Kidney epithelial cell (primary cell): ENCODE data around the gene CAPN11. TPM values are rescaled to one million over a fixed set of nuclear protein-coding genes. Genes with fewer than 3 reads are reported as not detected.

ENCODE experiments used
- DNase-seq: peaks from one replicate; pipeline ENCODE4 v3.0.0-alpha.2; 2010; ENCODE audit warnings: low read depth
- H3K27me3 ChIP-seq: 2 replicates; pipeline ENCODE4 v1.6.0; 2011; ENCODE audit warnings: low read length; ENCODE audit not compliant: control insufficient read depth, insufficient read depth
- H3K36me3 ChIP-seq: 2 replicates; pipeline ENCODE4 v1.5.1; 2011; ENCODE audit warnings: low read length; ENCODE audit not compliant: control insufficient read depth, insufficient read depth
- H3K4me3 ChIP-seq: 2 replicates; pipeline ENCODE4 v1.5.1; 2011; ENCODE audit warnings: low read depth, mild to moderate bottlenecking, control low read depth, low read length
- CTCF ChIP-seq: IDR thresholded peaks from 2 replicates; pipeline ENCODE4 v1.5.1; 2011; ENCODE audit warnings: mild to moderate bottlenecking, moderate library complexity, low read length, control low read depth, inconsistent platforms; ENCODE audit not compliant: insufficient read depth, poor library complexity, severe bottlenecking
- total RNA-seq: library from RNA; depleted of rRNA; stranded (reverse); fragments of >200 nt; gene quantifications from 2 replicates; pipeline ENCODE4 v1.2.3, GENCODE V29; 2015

CAPN11 gene
- total RNA-seq, 1 donor from 2014 or later: not detected

- TF ChIP-seq CTCF: no peak
- peaks cover 1% of the 10 kb centered on the region for H3K36me3 ChIP-seq
- DNase-seq: no peak
- no peak overlapping the region for H3K4me3 ChIP-seq
- H3K27me3 ChIP-seq: no peaks in the 10 kb centered on the region
Observed at GRCh38 chr6:44152533-44152932, 6.1 kb upstream of the CAPN11 start.

- Histone ChIP-seq H3K36me3 (no peaks in the 10 kb centered on the region), H3K27me3 (no peaks in the 10 kb centered on the region), H3K4me3 (no peak overlapping the region)
- DNase-seq: no peak
- TF ChIP-seq CTCF: no peak
Observed at GRCh38 chr6:44154067-44154466, 4.6 kb upstream of the CAPN11 start.

GRCh38 chr6:44156494-44157151 lies 2.0 kb upstream of the CAPN11 start:
- no peak for TF ChIP-seq CTCF
- H3K4me3 ChIP-seq: no peak overlapping the region
- no peaks in the 10 kb centered on the region for H3K36me3 ChIP-seq
- no peak for DNase-seq
- H3K27me3 ChIP-seq: no peaks in the 10 kb centered on the region

- H3K36me3 ChIP-seq: no peaks in the 10 kb centered on the region
- no peaks in the 10 kb centered on the region for H3K27me3 ChIP-seq
- DNase-seq: no peak
- no peak for TF ChIP-seq CTCF
- H3K4me3 ChIP-seq: no peak overlapping the region
Observed at GRCh38 chr6:44157152-44157521, 1.5 kb upstream of the CAPN11 start.

GRCh38 chr6:44161997-44162338 lies 3.3 kb downstream of the CAPN11 start:
- Histone ChIP-seq H3K27me3 (peaks cover 5% of the 10 kb centered on the region), H3K36me3 (no peaks in the 10 kb centered on the region), H3K4me3 (no peak overlapping the region)
- DNase-seq: peak; percentile 5
- no peak for TF ChIP-seq CTCF
